Measurements from ENCODE around the gene PRAMEF13.
"Not testable (repeated sequence)": the region's sequence is repeated elsewhere in the genome, so short reads cannot be mapped to it uniquely, and the experiment has no call there.

Gene PRAMEF13

GRCh38 chr1:13171548-13171947 is 29.7 kb downstream of the PRAMEF13 start, which contains the start of gene PRAMEF9:
Gene PRAMEF9, plus strand, starts transcription at chr1:13171848. Its CDS starts 3,433 bp downstream, at chr1:13175281.
- not testable (repeated sequence) for DNase-seq (ENCODE audit: low read depth in 1 of 2, low spot score in 1 of 2)

- DNase-seq (ENCODE audit: low read depth in 1 of 2, low spot score in 1 of 2), result not testable (repeated sequence)
Measured at GRCh38 chr1:13165531-13165930, 35.7 kb downstream of the PRAMEF13 start, which contains the start of gene HNRNPCL4. Gene HNRNPCL4, minus strand, starts transcription at chr1:13165631. Its CDS starts 164 bp downstream, at chr1:13165467.

GRCh38 chr1:13155909-13156308 is 45.3 kb downstream of the PRAMEF13 start, which contains the start of gene PRAMEF26:
Gene PRAMEF26, minus strand, starts transcription at chr1:13156009. Its CDS starts 2,914 bp downstream, at chr1:13153095.
- DNase-seq (ENCODE audit: low read depth in 1 of 2, low spot score in 1 of 2), result not testable (repeated sequence)
